Gastrocnemius medialis (tissue), 4 donors: ENCODE data around the gene ELMO1.

Experiments used
- POLR2A ChIP-seq, 2 donors: fragments of 450-650 bp; IDR thresholded peaks; one replicate each; pipeline ENCODE4 v1.6.1; 2017; ENCODE audit warnings: antibody characterized with exemption in 2 of 2, mild to moderate bottlenecking in 2 of 2, moderate library complexity in 2 of 2
- TF ChIP-seq, protein P1 (sequence below), 5 experiments: fragments of 450-650 bp in 3 of 5; fragments of 200-600 bp in 2 of 5; sonication (generic) in 2 of 5; IDR thresholded peaks in 4 of 5; conservative IDR thresholded peaks in 1 of 5; 1 replicate in 4 of 5; 2 replicates in 1 of 5; pipeline ENCODE4 v1.5.1; 2016 to 2019; ENCODE audit warnings: antibody characterized with exemption in 5 of 5, mild to moderate bottlenecking in 3 of 5, moderate library complexity in 3 of 5

DNA sequence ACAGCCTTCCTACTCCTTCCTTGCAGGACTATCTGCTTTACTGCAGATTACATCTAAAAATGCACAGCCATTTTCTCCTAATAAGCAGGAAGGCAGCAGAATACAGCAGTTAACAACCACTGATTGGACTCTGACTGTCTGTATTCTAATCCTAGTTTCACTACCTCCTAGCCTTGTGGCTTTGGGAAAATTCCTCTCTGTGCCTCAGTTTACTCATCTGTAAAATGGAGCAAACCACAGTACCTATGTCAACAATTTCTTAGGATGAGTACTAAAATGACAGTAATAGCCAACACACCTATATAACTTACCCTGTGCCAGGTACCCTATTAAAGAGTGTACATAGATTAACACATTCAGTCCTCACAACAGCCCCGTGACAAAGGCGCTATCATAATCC, 89.5 kb downstream of the ELMO1 start:
- TF ChIP-seq POLR2A (IDR thresholded peaks at IDR 0.05) = no peak
- TF ChIP-seq, protein P1, sequence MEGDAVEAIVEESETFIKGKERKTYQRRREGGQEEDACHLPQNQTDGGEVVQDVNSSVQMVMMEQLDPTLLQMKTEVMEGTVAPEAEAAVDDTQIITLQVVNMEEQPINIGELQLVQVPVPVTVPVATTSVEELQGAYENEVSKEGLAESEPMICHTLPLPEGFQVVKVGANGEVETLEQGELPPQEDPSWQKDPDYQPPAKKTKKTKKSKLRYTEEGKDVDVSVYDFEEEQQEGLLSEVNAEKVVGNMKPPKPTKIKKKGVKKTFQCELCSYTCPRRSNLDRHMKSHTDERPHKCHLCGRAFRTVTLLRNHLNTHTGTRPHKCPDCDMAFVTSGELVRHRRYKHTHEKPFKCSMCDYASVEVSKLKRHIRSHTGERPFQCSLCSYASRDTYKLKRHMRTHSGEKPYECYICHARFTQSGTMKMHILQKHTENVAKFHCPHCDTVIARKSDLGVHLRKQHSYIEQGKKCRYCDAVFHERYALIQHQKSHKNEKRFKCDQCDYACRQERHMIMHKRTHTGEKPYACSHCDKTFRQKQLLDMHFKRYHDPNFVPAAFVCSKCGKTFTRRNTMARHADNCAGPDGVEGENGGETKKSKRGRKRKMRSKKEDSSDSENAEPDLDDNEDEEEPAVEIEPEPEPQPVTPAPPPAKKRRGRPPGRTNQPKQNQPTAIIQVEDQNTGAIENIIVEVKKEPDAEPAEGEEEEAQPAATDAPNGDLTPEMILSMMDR (IDR thresholded peaks at IDR 0.05 in 4 of 5, conservative IDR thresholded peaks at IDR 0.05 in 1 of 5) = no peak
